AG04449 (cell line): ENCODE data around the gene ATP8B4.

Experiments
- CTCF ChIA-PET: fragments of 350-600 bp; formaldehyde crosslinking; extraction: SDS; loops from one replicate; lab custom pipeline; 2021; ENCODE audit warnings: antibody characterized with exemption; lab: Yijun Ruan, JAX
- POLR2A ChIA-PET: fragments of 400-600, 350-600 bp; formaldehyde crosslinking; extraction: SDS; loops from one replicate; lab custom pipeline; 2020; ENCODE audit warnings: antibody characterized with exemption, inconsistent platforms; lab: Yijun Ruan, JAX
- DNase-seq: peaks from one replicate; pipeline ENCODE4 v3.0.0-alpha.2; 2010; ENCODE audit warnings: low read depth, low spot score
- H3K4me3 ChIP-seq: 2 replicates; pipeline ENCODE4 v1.5.1; 2011; ENCODE audit warnings: low read depth, mild to moderate bottlenecking, control low read depth, low read length
- TF ChIP-seq, protein P1 (sequence below): IDR thresholded peaks from one replicate; pipeline ENCODE4 v1.5.1; 2011; ENCODE audit warnings: mild to moderate bottlenecking, moderate library complexity, low read length, control low read depth, inconsistent platforms; ENCODE audit not compliant: insufficient read depth; ENCODE audit errors: missing control alignments

ATP8B4 gene

DNA sequence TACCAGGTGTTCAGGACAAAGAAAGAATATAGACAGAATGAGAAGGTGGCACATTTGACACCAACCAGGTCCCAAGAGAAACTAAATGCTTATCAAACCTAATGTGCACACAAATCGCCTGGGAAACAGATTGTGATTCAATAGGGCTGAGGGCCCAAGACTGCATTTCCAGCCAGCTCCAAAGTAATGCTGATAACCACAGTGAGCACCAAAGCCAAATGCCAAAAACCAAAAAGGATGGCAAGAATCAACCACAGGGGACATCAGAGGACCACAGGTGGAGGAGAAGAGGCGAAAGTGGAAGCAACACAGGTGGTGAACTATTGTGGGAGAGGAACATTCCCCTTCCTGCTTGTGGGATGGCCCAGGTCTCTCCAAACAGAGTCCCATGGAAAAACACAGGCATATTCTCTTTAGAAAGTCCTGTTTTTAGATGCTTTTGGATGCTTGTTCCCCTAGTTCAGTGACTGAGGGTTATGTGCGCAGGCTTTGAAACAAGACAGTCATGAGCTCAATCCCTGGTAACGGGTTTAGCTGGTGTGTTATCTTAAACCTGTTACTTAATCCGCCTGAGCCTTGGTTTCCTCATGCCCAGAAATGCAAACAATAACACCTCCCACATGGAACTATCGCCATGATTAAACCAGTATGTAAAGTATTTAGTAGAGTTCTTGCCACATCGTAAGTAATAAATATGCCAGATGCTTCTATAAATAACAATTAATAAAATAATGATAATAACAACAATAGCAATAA lies 241.7 kb downstream of the ATP8B4 start:
- ChIA-PET CTCF (interaction anchor here (0.8 to 1.2 kb wide), 2 partner anchors 174 to 268 kb away, joined by 3 read pairs; no protein-coding TSS in a partner anchor), POLR2A (no interaction called here)
- peak; percentile 71 for DNase-seq
- TF ChIP-seq, protein P1, sequence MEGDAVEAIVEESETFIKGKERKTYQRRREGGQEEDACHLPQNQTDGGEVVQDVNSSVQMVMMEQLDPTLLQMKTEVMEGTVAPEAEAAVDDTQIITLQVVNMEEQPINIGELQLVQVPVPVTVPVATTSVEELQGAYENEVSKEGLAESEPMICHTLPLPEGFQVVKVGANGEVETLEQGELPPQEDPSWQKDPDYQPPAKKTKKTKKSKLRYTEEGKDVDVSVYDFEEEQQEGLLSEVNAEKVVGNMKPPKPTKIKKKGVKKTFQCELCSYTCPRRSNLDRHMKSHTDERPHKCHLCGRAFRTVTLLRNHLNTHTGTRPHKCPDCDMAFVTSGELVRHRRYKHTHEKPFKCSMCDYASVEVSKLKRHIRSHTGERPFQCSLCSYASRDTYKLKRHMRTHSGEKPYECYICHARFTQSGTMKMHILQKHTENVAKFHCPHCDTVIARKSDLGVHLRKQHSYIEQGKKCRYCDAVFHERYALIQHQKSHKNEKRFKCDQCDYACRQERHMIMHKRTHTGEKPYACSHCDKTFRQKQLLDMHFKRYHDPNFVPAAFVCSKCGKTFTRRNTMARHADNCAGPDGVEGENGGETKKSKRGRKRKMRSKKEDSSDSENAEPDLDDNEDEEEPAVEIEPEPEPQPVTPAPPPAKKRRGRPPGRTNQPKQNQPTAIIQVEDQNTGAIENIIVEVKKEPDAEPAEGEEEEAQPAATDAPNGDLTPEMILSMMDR = no peak
- H3K4me3 ChIP-seq = no peak overlapping the region

DNA sequence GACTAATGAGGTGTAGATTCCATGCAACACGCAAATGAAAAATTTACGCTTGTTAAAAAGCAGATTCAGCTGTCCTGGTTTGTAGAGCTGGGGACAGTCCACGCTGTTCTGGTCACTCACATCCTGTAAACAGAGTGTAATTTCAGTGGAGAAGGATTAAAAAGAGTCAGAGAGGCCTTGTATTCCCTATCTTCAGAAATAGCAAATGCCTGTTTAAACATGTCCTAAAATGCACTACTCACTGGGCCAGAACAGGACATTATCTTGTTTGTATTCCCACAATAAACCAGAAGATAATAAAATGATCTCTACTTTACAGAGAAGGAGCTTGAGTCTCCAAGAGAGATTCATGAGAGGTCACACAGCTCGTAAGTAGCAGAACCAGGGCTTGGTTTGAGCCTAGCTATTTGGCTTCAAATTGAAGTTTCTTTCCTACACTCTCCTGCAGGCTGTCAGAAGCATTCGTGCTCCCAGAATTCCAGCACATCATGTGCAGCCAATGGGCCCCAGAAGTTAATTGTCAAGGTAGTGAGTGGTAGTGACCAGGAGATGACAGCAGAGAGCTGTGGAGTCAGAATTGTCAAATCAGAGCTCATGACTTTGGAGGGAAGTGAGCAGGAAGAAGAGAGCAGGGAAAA lies 242.5 kb downstream of the ATP8B4 start:
- CTCF ChIA-PET = interaction anchor here (0.8 to 1.2 kb wide), 2 partner anchors 175 to 269 kb away, joined by 3 read pairs; no protein-coding TSS in a partner anchor
- no peak for DNase-seq
- POLR2A ChIA-PET = no interaction called here

GRCh38 chr15:49875392-49875791 lies 243.6 kb downstream of the ATP8B4 start:
- CTCF ChIA-PET = interaction anchor here (1.2 kb wide), 1 partner anchor 178 kb away, joined by 3 read pairs; no protein-coding TSS in a partner anchor
- no peak overlapping the region for H3K4me3 ChIP-seq
- no peak for DNase-seq
- TF ChIP-seq, protein P1 = no peak
- POLR2A ChIA-PET = no interaction called here

More for the DNA sequence above, 242.5 kb downstream of the ATP8B4 start:
- TF ChIP-seq, protein P1 = no peak
- no peak overlapping the region for H3K4me3 ChIP-seq

DNA sequence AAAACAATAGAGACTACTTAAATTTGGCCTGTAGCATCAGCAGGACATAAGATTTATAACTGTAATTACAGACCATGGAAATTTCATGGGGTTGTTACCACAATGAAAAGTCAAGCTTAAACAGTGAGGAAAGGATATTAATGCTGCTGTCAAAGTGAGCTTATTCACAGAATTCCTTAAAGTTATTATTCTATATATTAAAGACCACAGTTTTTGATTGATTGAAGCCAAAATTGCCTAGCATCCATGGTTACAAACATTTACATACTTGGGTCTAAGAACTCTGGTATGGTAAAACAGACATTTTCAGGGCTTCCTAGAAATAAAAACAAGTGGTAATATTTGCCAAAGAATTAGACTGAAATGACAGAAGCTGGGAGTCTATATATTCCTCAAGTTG lies 248.6 kb downstream of the ATP8B4 start:
- TF ChIP-seq, protein P1 = no peak
- no peak for DNase-seq
- POLR2A ChIA-PET = interaction anchor here (0.7 kb wide), 1 partner anchor 246 kb away, joined by 3 read pairs; no protein-coding TSS in a partner anchor
- CTCF ChIA-PET = interaction anchor here (1.2 kb wide), 1 partner anchor 10 kb away, joined by 3 read pairs; no protein-coding TSS in a partner anchor
- no peak overlapping the region for H3K4me3 ChIP-seq

DNA sequence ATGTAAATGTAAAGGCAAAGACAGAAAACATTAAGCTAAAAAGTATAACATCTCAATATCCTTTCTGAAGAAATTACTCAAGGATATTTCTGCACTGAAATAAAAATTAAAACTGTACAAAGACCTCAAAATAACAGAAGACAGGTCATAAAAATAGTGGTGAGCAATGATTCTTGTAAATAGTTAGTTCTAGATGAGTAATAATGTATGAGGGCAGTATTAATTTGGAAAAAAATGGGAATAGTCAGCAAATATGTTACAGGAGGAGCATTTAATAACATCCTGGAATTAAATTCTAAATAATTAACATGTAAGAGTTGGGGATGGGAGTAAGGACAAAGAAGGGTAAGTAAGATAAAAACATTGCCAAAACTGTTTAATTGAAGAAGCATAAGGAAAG lies 250.7 kb downstream of the ATP8B4 start:
- TF ChIP-seq, protein P1 = no peak
- H3K4me3 ChIP-seq = no peak overlapping the region
- POLR2A ChIA-PET = no interaction called here
- no peak for DNase-seq
- CTCF ChIA-PET = no interaction called here

DNA sequence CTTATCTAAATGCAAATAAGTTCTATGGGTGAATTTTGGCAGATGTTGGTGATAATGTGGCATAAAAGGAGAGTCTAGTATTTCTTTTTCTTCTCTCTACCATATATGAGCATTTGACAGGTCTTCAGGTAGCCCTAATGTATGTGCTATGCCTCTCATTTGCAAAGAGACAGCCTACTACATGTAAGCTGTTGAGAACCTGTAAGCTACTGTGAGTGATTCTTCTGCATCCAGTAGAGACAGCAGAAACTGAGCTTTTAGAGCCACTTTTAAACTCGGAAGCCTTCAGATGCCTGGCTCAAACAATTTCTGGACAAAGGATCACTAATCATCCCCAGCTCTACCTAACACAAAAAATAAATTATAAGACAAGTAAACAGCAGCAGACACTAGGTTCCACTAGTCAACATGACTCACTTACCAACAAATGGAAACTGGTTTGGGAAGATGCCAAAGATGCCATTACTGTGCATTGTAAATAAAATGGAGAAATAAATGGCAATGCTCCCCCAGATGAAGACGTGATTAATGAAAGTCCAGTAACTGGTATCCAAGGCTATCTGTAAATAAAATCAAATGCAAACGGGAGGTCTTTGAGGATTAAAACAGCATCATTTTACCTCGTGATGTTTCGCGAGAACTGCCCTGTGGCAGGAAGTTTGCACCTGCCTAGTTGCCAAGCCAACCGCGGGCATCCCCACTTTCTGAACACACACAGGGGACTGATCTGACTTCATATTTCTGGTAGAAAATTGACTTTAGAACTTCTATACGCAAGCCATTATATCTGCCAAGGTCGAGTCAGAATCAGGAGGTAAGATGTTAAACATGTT lies 252.9 kb downstream of the ATP8B4 start:
- DNase-seq = no peak
- H3K4me3 ChIP-seq = no peak overlapping the region
- CTCF ChIA-PET = no interaction called here
- TF ChIP-seq, protein P1 = no peak
- POLR2A ChIA-PET = no interaction called here
